ENCODE results near the gene LIN37.
"Not testable (repeated sequence)": the region's sequence is repeated elsewhere in the genome, so short reads cannot be mapped to it uniquely, and the experiment has no call there.

Gene LIN37

GRCh38 chr19:35719402-35720162, 28.8 kb upstream of the LIN37 start:
- no peak for DNase-seq (ENCODE audit: low spot score)

DNA sequence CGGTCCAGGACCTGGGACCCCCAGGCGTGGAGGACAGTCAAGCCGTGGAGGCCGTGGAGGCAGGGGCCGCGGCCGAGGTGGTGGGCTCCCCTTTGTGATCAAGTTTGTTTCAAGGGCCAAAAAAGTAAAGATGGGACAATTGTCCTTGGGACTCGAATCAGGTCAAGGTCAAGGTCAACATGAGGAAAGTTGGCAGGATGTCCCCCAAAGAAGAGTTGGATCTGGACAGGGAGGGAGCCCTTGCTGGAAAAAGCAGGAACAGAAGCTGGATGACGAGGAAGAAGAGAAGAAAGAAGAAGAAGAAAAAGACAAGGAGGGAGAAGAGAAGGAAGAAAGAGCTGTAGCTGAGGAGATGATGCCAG, 28.2 kb upstream of the LIN37 start:
- no peak for DNase-seq (ENCODE audit: low spot score)

DNA sequence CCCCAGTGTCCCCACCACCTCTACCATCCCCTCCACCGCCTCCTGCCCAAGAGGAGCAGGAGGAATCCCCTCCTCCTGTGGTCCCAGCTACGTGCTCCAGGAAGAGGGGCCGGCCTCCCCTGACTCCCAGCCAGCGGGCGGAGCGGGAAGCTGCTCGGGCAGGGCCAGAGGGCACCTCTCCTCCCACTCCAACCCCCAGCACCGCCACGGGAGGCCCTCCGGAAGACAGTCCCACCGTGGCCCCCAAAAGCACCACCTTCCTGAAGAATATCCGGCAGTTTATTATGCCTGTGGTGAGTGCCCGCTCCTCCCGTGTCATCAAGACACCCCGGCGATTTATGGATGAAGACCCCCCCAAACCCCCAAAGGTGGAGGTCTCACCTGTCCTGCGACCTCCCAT, 27.7 kb upstream of the LIN37 start:
- DNase-seq (ENCODE audit: low spot score): no peak

GRCh38 chr19:35721374-35721773, 27.0 kb upstream of the LIN37 start:
- no peak for DNase-seq (ENCODE audit: low spot score)

- no peak for DNase-seq (ENCODE audit: low spot score)
Observed at GRCh38 chr19:35722461-35722860, 25.9 kb upstream of the LIN37 start.

DNA sequence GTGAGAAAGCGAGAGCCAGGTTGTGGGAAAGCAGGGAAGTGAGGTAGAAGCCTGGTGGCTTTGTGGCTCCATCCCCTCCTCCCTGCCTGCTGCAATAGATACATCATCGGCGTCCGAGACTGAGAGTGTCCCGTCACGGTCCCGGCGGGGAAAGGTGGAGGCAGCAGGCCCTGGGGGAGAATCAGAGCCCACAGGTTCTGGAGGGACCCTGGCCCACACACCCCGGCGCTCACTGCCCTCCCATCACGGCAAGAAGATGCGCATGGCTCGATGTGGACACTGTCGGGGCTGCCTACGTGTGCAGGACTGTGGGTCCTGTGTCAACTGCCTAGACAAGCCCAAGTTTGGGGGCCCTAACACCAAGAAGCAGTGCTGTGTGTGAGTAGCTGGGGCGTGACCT, 25.5 kb upstream of the LIN37 start:
- no peak for DNase-seq (ENCODE audit: low spot score)

DNA sequence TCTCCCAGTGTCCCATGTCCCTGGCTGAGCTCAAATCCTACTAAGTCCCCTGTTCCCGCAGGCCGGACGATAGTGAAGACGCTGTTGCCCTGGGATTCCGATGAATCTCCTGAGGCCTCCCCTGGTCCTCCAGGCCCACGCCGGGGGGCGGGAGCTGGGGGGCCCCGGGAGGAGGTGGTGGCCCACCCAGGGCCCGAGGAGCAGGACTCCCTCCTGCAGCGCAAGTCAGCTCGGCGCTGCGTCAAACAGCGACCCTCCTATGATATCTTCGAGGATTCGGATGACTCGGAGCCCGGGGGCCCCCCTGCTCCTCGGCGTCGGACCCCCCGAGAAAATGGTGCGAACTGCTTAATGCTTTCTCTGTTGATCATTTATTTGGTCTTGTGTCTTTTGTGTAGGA, 24.7 kb upstream of the LIN37 start:
- no peak for DNase-seq (ENCODE audit: low spot score)

GRCh38 chr19:35724132-35724531, 24.2 kb upstream of the LIN37 start:
- DNase-seq (ENCODE audit: low spot score): not testable (repeated sequence)

GRCh38 chr19:35724560-35724959, 23.8 kb upstream of the LIN37 start:
- no peak for DNase-seq (ENCODE audit: low spot score)

DNA sequence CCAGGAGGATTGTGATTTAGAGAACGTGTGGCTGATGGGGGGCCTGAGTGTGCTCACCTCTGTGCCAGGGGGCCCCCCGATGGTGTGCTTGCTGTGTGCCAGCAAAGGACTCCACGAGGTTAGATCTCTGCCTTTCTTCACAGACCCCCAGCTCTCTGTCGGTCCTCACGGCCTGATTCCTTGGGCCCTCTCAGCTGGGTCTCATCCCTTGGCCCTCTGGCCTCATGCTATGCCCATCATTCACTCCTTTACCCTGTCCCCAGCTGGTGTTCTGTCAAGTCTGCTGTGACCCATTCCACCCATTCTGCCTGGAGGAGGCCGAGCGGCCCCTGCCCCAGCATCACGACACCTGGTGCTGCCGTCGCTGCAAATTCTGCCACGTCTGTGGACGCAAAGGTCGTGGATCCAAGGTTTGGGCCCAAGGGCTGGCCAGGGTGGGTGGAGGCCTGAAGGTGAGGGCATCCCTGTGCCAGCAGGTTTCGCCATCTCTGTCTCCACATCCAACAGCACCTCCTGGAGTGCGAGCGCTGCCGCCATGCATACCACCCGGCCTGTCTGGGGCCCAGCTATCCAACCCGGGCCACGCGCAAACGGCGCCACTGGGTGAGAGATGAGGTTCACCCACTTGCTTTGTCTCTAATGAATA, 23.0 kb upstream of the LIN37 start:
- no peak for DNase-seq (ENCODE audit: low spot score)

DNA sequence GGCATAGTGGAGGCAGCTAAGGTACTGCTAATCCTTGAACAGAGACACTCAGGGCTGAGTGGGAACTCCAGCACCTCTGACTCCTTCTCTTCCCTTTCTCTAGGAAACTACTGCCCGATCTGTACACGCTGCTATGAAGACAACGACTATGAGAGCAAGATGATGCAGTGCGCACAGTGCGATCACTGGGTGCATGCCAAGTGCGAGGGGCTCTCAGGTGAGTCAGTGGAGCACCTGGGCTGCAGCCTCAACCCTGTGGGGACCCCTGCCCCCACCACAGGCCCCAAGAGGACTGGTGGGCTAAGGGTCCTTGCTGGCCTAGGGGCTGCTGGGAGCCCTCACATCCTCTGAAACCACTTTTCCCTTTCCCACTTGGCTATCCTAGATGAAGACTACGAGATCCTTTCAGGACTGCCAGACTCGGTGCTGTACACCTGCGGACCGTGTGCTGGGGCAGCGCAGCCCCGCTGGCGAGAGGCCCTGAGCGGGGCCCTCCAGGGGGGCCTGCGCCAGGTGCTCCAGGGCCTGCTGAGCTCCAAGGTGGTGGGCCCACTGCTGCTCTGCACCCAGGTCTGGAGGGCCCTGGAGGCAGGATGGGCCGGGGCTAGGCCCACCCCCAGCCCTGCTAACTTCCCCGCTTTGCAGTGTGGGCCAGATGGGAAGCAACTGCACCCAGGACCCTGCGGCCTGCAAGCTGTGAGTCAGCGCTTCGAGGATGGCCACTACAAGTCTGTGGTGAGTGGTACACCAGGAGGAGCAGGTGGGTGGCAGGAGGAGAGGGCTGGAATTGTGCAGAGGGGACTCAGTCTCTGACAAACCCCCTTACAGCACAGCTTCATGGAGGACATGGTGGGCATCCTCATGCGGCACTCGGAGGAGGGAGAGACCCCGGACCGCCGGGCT, 21.1 kb upstream of the LIN37 start:
- no peak for DNase-seq (ENCODE audit: low spot score)

- no peak for DNase-seq (ENCODE audit: low spot score)
Observed at GRCh38 chr19:35727956-35728706, 20.2 kb upstream of the LIN37 start.

DNA sequence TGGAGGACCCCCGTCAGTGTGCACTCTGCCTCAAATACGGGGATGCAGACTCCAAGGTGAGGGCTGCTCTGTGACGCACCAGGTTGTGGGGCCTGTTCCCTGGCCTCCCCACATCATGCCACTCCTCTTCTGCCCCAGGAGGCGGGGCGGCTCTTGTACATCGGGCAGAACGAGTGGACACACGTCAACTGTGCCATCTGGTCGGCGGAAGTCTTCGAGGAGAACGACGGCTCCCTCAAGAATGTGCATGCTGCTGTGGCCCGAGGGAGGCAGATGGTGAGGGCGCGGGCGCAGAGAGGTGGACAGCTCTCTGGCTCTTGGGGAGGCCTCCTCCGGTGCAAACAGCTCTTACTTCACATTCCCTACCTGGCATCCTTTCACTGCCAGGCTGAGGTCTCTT, 19.4 kb upstream of the LIN37 start:
- no peak for DNase-seq (ENCODE audit: low spot score)

DNA sequence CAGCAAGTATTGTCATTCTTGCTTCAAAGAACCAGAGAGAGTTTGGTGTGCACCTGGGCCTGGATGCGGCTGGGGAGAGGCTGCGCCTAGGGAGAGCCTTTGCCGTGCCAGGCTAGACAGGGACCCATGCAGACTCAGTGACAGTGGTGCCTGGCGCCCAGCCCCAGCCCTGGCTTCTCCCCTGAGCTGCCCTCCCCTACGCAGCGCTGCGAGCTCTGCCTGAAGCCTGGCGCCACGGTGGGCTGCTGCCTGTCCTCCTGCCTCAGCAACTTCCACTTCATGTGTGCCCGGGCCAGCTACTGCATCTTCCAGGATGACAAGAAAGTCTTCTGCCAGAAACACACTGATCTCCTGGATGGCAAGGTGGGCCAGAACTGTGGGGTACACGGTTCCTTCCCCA, 18.6 kb upstream of the LIN37 start:
- DNase-seq (ENCODE audit: low spot score): no peak

DNA sequence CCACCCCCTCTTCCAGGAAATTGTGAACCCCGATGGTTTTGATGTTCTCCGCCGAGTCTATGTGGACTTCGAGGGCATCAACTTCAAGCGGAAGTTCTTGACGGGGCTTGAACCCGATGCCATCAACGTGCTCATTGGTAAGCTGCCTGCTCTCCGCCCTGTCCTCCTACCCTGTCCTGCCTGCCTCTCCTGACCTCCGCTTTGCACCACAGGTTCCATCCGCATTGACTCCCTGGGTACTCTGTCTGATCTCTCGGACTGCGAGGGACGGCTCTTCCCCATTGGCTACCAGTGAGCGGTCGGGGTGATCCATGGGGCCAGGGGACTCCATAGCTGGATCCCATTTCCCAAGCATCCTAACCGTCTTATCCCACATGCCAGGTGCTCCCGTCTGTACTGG, 18.1 kb upstream of the LIN37 start:
- no peak for DNase-seq (ENCODE audit: low spot score)

GRCh38 chr19:35731353-35731752, 17.0 kb upstream of the LIN37 start:
- DNase-seq (ENCODE audit: low spot score): no peak

- DNase-seq (ENCODE audit: low spot score): no peak
Observed at GRCh38 chr19:35731779-35732405, 16.5 kb upstream of the LIN37 start.

- DNase-seq (ENCODE audit: low spot score): no peak
Observed at GRCh38 chr19:35732540-35733179, 15.7 kb upstream of the LIN37 start.

DNA sequence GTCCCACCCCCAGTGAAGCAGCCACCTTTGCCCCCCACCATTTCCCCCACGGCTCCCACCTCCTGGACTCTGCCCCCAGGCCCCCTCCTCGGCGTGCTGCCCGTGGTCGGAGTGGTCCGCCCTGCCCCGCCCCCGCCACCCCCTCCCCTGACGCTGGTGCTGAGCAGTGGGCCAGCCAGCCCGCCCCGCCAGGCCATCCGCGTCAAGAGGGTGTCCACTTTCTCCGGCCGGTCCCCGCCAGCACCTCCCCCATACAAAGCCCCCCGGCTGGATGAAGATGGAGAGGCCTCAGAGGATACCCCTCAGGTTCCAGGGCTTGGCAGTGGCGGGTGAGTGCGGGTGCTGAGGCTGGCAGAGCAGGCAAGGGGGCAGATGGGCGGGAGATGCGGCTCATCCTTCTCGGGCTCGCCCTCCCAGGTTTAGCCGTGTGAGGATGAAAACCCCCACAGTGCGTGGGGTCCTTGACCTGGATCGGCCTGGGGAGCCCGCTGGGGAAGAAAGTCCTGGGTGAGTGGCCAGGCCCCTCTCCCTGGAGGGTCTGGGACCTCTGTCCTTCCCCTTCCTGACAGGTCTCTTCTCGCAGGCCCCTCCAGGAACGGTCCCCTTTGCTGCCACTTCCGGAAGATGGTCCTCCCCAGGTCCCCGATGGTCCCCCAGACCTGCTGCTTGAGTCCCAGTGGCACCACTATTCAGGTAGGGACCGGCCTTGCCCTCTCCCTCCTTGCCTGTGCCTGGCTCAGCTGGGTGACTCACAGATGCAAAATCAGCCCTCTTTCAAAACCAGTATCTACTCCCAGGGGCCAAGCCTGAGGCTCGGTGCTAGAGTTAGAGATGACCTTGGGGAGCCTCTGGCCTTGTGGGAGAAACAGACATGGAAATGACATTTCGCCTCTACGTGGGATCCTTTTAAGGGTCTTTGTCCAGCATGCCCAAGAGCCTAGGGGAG, 14.9 kb upstream of the LIN37 start:
- DNase-seq (ENCODE audit: low spot score): no peak

- DNase-seq (ENCODE audit: low spot score): no peak
Observed at GRCh38 chr19:35734273-35734672, 14.1 kb upstream of the LIN37 start.

All from activated CD4-positive, alpha-beta T cell treated with anti-CD3 and anti-CD28 coated beads, Interleukin-2, Interleukin-4, amounts not matched to agents 100 ng/mL and 50 ng/mL, durations not matched to agents 16 hours and 8 hours (primary cell).